Mesenchymal stem cell (in vitro differentiated cells and primary cell): ENCODE measurements around the gene UBXN10.

ENCODE experiments used
- DNase-seq: peaks from one replicate; pipeline ENCODE4 v3.0.0-alpha.2; 2013
- H2AFZ ChIP-seq: one replicate; pipeline ENCODE4 v1.6.1; 2013; ENCODE audit warnings: low read depth, mild to moderate bottlenecking, control low read depth, inconsistent platforms, low read length, moderate library complexity
- H2AK5ac ChIP-seq: 2 replicates; pipeline ENCODE4 v1.6.1; 2013; ENCODE audit warnings: low read length, moderate library complexity, mild to moderate bottlenecking, inconsistent platforms; ENCODE audit not compliant: severe bottlenecking
- H2BK120ac ChIP-seq: one replicate; pipeline ENCODE4 v1.6.1; 2013; ENCODE audit warnings: low read depth, mild to moderate bottlenecking, inconsistent platforms, low read length, moderate library complexity
- H2BK12ac ChIP-seq, 2 experiments: one replicate each; pipeline ENCODE4 v1.6.1; 2013; ENCODE audit warnings: inconsistent platforms in 2 of 2, low read length in 2 of 2, mild to moderate bottlenecking in 2 of 2, moderate library complexity in 2 of 2, control low read depth in 1 of 2
- H2BK15ac ChIP-seq: one replicate; pipeline ENCODE4 v1.6.1; 2013; ENCODE audit warnings: mild to moderate bottlenecking, low read depth, inconsistent platforms; ENCODE audit not compliant: poor library complexity, severe bottlenecking
- H2BK5ac ChIP-seq: 2 replicates; pipeline ENCODE4 v1.6.1; 2013; ENCODE audit warnings: low read depth, mild to moderate bottlenecking, low read length, control low read depth, inconsistent platforms; ENCODE audit not compliant: poor library complexity, severe bottlenecking
- H3K14ac ChIP-seq, 2 experiments: one replicate each; pipeline ENCODE4 v1.6.1; 2013; ENCODE audit warnings: inconsistent platforms in 2 of 2, low read length in 2 of 2, control low read depth in 1 of 2, mild to moderate bottlenecking in 1 of 2, moderate library complexity in 1 of 2
- H3K18ac ChIP-seq, 2 experiments: one replicate each; pipeline ENCODE4 v1.6.1; 2013; ENCODE audit warnings: inconsistent platforms in 2 of 2, low read length in 2 of 2, control low read depth in 1 of 2, low read depth in 1 of 2, mild to moderate bottlenecking in 1 of 2
- H3K23ac ChIP-seq, 2 experiments: one replicate each; pipeline ENCODE4 v1.6.1; 2013; ENCODE audit warnings: inconsistent platforms in 2 of 2, low read length in 2 of 2, mild to moderate bottlenecking in 2 of 2, moderate library complexity in 2 of 2, control low read depth in 1 of 2
- H3K27ac ChIP-seq: 2 replicates; pipeline ENCODE4 v1.5.1; 2013; ENCODE audit warnings: mild to moderate bottlenecking, moderate library complexity, low read length, control low read depth, inconsistent platforms; ENCODE audit not compliant: poor library complexity, severe bottlenecking
- H3K27me3 ChIP-seq, 2 experiments: 2 replicates each; pipeline versions ENCODE4 v1.6.1 to v1.7.0; 2013; ENCODE audit warnings: low read length in 2 of 2, mild to moderate bottlenecking in 2 of 2, moderate library complexity in 2 of 2, control low read depth in 1 of 2, inconsistent platforms in 1 of 2; ENCODE audit not compliant: control insufficient read depth in 1 of 2, insufficient read depth in 1 of 2
- H3K36me3 ChIP-seq, 2 experiments: 2 replicates each; pipeline versions ENCODE4 v1.6.1 to v1.7.0; 2013; ENCODE audit warnings: low read length in 2 of 2, control low read depth in 1 of 2, inconsistent platforms in 1 of 2, low read depth in 1 of 2, mild to moderate bottlenecking in 1 of 2; ENCODE audit not compliant: insufficient read depth in 2 of 2, control insufficient read depth in 1 of 2
- H3K4ac ChIP-seq, 2 experiments: one replicate each; pipeline ENCODE4 v1.6.1; 2013; ENCODE audit warnings: inconsistent platforms in 2 of 2, low read length in 2 of 2, mild to moderate bottlenecking in 2 of 2, moderate library complexity in 2 of 2, control low read depth in 1 of 2, low read depth in 1 of 2
- H3K4me1 ChIP-seq: 2 replicates; pipeline ENCODE4 v1.6.1; 2013; ENCODE audit warnings: low read depth, low read length, control low read depth; ENCODE audit not compliant: control insufficient read depth, insufficient read depth
- H3K4me2 ChIP-seq: 2 replicates; pipeline ENCODE4 v1.6.1; 2013; ENCODE audit warnings: low read length, mild to moderate bottlenecking, inconsistent platforms; ENCODE audit not compliant: poor library complexity, severe bottlenecking
- H3K4me3 ChIP-seq, 2 experiments: 2 replicates each; pipeline versions ENCODE4 v1.5.1 to v1.7.0; 2013; ENCODE audit warnings: low read length in 2 of 2, mild to moderate bottlenecking in 2 of 2, control low read depth in 1 of 2, low read depth in 1 of 2; ENCODE audit not compliant: insufficient read depth in 1 of 2
- H3K79me1 ChIP-seq: replicated peaks from 2 replicates; pipeline ENCODE4 v1.6.1; 2013; ENCODE audit warnings: mild to moderate bottlenecking, control low read depth, low read length, inconsistent platforms; ENCODE audit not compliant: poor library complexity, severe bottlenecking
- H3K9ac ChIP-seq: 2 replicates; pipeline ENCODE4 v1.7.0; 2013; ENCODE audit warnings: mild to moderate bottlenecking, low read length, moderate library complexity
- H3K9me3 ChIP-seq: 2 replicates; pipeline ENCODE4 v1.7.0; 2013; ENCODE audit warnings: mild to moderate bottlenecking, low read length; ENCODE audit not compliant: control insufficient read depth
- H4K8ac ChIP-seq: one replicate; pipeline ENCODE4 v1.6.1; 2013; ENCODE audit warnings: inconsistent platforms, mild to moderate bottlenecking, low read length, moderate library complexity
- H4K91ac ChIP-seq: one replicate; pipeline ENCODE4 v1.6.1; 2013; ENCODE audit warnings: mild to moderate bottlenecking, low read length, inconsistent platforms
- WGBS: methylation state at CpG from one replicate; pipeline ENCODE4 v1.1.7; 2013; ENCODE audit warnings: mixed read lengths; 5-methylcytosine and 5-hydroxymethylcytosine counted together

The UBXN10 gene

DNA sequence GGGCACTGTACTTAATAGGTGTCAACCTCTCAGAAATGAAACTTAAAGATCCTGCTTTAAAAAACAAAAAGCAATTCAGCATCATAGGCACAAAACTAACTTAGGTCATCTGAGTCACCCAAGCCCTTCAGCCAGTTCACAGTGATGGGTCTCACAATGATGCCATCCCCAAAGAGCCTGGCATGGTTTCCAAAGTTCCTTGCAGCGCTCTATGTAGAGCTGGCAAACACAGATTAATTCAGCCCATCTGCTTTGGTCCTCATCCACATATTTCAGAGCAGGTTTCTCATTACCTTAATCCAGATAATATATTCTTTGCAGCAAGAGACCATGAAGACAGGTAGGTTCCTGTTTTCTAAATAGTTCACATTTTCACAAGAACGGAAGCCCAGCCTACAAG lies 15.1 kb downstream of the UBXN10 start:
- no peak overlapping the region for H4K91ac ChIP-seq
- H2BK12ac ChIP-seq, result no peak overlapping the region
- no peak overlapping the region for H4K8ac ChIP-seq
- H3K18ac ChIP-seq, result no peak overlapping the region
- no peak overlapping the region for H3K4ac ChIP-seq
- no peak overlapping the region for H3K4me2 ChIP-seq
- H3K23ac ChIP-seq, result no peak overlapping the region
- H2AFZ ChIP-seq, result no peak overlapping the region
- no peaks in the 10 kb centered on the region for H3K79me1 ChIP-seq
- H3K4me3 ChIP-seq, result no peak overlapping the region
- no peak overlapping the region for H2BK120ac ChIP-seq
- H3K27me3 ChIP-seq, result peaks cover 39 to 49% of the 10 kb centered on the region in 2 experiments
- no peak overlapping the region for H3K14ac ChIP-seq
- no peak overlapping the region for H3K9ac ChIP-seq
- H3K36me3 ChIP-seq, result no peaks in the 10 kb centered on the region
- DNase-seq, result no peak
- WGBS, result 98% methylated on average over 2 of the region's 2 CpGs
- no peak overlapping the region for H2AK5ac ChIP-seq
- H2BK5ac ChIP-seq, result no peak overlapping the region
- no peak overlapping the region for H2BK15ac ChIP-seq
- H3K4me1 ChIP-seq, result no peaks in the 10 kb centered on the region
- H3K9me3 ChIP-seq, result no peaks in the 10 kb centered on the region
- H3K27ac ChIP-seq, result no peak overlapping the region

DNA sequence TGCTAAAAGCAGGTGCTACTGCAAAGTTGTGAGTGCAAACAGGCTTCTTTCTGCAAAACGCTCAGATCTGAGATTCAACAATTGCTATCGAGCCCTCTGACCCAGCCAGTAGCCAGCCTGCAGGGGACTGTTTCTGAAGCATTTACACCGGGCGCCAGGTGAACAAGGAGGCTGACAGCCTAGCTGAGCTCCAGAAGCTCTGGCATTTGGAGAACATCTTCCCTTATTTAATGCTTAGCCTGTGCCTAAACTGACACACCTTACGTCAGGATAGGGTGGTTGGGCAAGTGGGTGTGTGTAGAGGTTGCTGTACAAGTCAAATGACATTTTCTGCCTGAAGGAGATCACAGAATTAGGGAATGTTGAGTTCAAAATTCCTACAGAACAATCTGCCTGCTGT lies 16.3 kb downstream of the UBXN10 start:
- no peaks in the 10 kb centered on the region for H3K79me1 ChIP-seq
- H2BK12ac ChIP-seq, result no peak overlapping the region
- no peak overlapping the region for H2BK5ac ChIP-seq
- H3K27ac ChIP-seq, result no peak overlapping the region
- no peaks in the 10 kb centered on the region for H3K9me3 ChIP-seq
- H3K36me3 ChIP-seq, result no peaks in the 10 kb centered on the region
- WGBS, result 91% methylated on average over 4 of the region's 5 CpGs
- H3K4me3 ChIP-seq, result no peak overlapping the region
- H2AFZ ChIP-seq, result no peak overlapping the region
- no peak overlapping the region for H2BK15ac ChIP-seq
- H2BK120ac ChIP-seq, result no peak overlapping the region
- DNase-seq, result no peak
- H3K4me1 ChIP-seq, result no peaks in the 10 kb centered on the region
- no peak overlapping the region for H3K14ac ChIP-seq
- no peak overlapping the region for H4K8ac ChIP-seq
- H3K4ac ChIP-seq, result no peak overlapping the region
- no peak overlapping the region for H2AK5ac ChIP-seq
- no peak overlapping the region for H4K91ac ChIP-seq
- no peak overlapping the region for H3K4me2 ChIP-seq
- H3K27me3 ChIP-seq, result peaks cover 39 to 49% of the 10 kb centered on the region in 2 experiments
- no peak overlapping the region for H3K18ac ChIP-seq
- H3K9ac ChIP-seq, result no peak overlapping the region
- H3K23ac ChIP-seq, result no peak overlapping the region

DNA sequence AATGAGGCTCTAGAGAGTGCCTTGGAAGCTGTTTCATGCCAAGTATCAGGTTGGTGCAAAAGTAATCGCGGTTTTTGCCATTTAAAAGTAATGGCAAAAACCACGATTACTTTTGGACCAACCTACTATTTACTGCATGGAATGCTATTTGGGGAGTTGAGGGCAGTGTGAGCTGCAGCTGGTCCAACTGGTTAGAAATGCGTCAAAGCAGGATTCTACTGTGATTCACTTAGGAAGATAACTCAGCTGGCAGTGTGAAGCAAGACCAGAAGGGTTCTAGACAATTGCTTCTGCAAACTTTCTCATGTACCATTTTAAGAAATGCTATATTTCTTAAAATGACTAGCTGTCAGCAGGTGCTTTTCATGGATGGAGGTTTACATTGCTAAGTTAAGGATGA lies 21.6 kb downstream of the UBXN10 start:
- Histone ChIP-seq H3K9me3 (no peaks in the 10 kb centered on the region), H2BK15ac (no peak overlapping the region), H2BK5ac (no peak overlapping the region), H3K18ac (no peak overlapping the region), H4K91ac (no peak overlapping the region), H3K4me2 (no peak overlapping the region), H2BK120ac (no peak overlapping the region), H3K23ac (no peak overlapping the region), H2BK12ac (no peak overlapping the region), H3K14ac (no peak overlapping the region), H2AK5ac (no peak overlapping the region), H3K27me3 (peaks cover 28 to 41% of the 10 kb centered on the region in 2 experiments), H3K36me3 (no peaks in the 10 kb centered on the region), H3K27ac (no peak overlapping the region), H3K4me1 (peaks cover under 1% of the 10 kb centered on the region), H3K4me3 (no peak overlapping the region), H2AFZ (no peak overlapping the region), H3K4ac (no peak overlapping the region), H3K9ac (no peak overlapping the region), H3K79me1 (no peaks in the 10 kb centered on the region), H4K8ac (no peak overlapping the region)
- no peak for DNase-seq
- 71% methylated on average over 4 of the region's 4 CpGs for WGBS

GRCh38 chr1:20209471-20209870 lies 23.6 kb downstream of the UBXN10 start:
- whole genome bisulfite sequencing, result 74% methylated on average over 4 of the region's 4 CpGs

More at GRCh38 chr1:20209471-20209870, 23.6 kb downstream of the UBXN10 start:
- Histone ChIP-seq H3K4me2 (no peak overlapping the region), H2BK12ac (no peak overlapping the region), H2BK15ac (no peak overlapping the region), H3K9ac (no peak overlapping the region), H3K4me1 (peaks cover 5% of the 10 kb centered on the region), H3K4me3 (no peak overlapping the region), H3K27me3 (peaks cover 17 to 36% of the 10 kb centered on the region in 2 experiments), H3K9me3 (no peaks in the 10 kb centered on the region), H3K23ac (no peak overlapping the region), H3K27ac (no peak overlapping the region), H4K91ac (no peak overlapping the region), H2AFZ (no peak overlapping the region), H2BK120ac (no peak overlapping the region), H3K4ac (no peak overlapping the region), H4K8ac (no peak overlapping the region), H3K18ac (no peak overlapping the region), H2AK5ac (no peak overlapping the region), H3K36me3 (no peaks in the 10 kb centered on the region), H3K79me1 (no peaks in the 10 kb centered on the region), H3K14ac (no peak overlapping the region), H2BK5ac (no peak overlapping the region)
- DNase-seq, result no peak
